Measurements from ENCODE around the gene MR1. TPM values are rescaled to one million over a fixed set of nuclear protein-coding genes. Genes with fewer than 3 reads are reported as not detected.
A peak's percentile ranks its signal among the peaks of the same experiment; 100 is the strongest.

MR1 gene
- total and polyA plus RNA-seq, 9 of the 15 experiments (the other 6 are each of a cell fraction or from before 2014, with no cell fraction given) = 9.7 to 21.7 (median 15.6) TPM

DNA sequence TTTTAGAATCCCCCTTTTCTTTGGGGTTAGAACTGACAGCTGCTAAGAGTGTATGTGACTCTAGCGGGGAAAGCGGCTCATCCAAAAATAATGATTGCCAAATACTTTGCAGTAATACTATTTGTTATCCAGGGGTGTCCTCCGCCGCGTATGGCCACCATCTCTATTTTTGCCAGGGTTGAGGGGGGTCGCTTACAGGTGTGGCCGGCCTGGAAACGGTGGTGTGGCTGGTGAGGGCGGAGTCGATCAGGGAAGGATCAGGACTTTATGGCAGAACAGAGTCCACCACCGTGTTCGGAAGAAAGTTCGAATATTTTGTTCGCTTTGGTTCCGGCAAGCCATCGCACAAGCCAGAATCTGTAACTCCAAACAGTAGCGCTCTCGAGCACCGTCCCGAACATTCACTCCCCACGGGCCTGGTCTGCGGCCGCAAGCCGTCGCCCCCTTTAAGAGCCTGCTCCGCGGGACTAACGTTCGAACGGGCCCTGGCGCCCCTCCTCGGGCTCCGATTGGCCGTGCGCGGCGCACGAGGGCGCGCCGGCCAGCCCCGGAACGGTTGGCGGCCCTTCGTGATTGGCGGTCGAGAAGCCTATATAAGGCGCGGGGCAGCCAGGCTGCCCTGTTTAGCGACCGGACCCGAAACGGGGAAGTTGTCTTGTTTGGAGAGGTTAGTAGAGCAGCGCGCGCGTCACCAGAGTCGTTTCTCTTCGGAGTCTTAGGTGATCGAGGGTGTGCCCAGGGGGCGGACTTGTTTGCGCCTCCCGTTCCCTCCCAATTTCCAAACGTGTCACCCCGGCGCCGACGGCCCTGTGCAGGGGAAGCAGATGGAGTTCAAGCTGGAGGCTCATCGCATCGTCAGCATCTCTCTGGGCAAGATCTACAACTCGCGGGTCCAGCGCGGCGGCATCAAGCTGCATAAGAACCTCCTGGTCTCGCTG is 54.6 kb downstream of the MR1 start, which contains the start of gene IER5 (continued):
- TF ChIP-seq, protein P1, sequence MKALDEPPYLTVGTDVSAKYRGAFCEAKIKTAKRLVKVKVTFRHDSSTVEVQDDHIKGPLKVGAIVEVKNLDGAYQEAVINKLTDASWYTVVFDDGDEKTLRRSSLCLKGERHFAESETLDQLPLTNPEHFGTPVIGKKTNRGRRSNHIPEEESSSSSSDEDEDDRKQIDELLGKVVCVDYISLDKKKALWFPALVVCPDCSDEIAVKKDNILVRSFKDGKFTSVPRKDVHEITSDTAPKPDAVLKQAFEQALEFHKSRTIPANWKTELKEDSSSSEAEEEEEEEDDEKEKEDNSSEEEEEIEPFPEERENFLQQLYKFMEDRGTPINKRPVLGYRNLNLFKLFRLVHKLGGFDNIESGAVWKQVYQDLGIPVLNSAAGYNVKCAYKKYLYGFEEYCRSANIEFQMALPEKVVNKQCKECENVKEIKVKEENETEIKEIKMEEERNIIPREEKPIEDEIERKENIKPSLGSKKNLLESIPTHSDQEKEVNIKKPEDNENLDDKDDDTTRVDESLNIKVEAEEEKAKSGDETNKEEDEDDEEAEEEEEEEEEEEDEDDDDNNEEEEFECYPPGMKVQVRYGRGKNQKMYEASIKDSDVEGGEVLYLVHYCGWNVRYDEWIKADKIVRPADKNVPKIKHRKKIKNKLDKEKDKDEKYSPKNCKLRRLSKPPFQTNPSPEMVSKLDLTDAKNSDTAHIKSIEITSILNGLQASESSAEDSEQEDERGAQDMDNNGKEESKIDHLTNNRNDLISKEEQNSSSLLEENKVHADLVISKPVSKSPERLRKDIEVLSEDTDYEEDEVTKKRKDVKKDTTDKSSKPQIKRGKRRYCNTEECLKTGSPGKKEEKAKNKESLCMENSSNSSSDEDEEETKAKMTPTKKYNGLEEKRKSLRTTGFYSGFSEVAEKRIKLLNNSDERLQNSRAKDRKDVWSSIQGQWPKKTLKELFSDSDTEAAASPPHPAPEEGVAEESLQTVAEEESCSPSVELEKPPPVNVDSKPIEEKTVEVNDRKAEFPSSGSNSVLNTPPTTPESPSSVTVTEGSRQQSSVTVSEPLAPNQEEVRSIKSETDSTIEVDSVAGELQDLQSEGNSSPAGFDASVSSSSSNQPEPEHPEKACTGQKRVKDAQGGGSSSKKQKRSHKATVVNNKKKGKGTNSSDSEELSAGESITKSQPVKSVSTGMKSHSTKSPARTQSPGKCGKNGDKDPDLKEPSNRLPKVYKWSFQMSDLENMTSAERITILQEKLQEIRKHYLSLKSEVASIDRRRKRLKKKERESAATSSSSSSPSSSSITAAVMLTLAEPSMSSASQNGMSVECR (CRISPR knock-in tag; IDR thresholded peaks at IDR 0.05) = peak; percentile 88
- peak; percentile 80 for TF ChIP-seq NFIC (IDR thresholded peaks at IDR 0.05)
- peak; percentile 85 for TF ChIP-seq SAP30 (IDR thresholded peaks at IDR 0.05; ENCODE audit: borderline replicate concordance, insufficient read depth, low read depth, low read length, poor library complexity, severe bottlenecking)
- no peak; the same call in 1 of the 2 replicates for TF ChIP-seq JUNB (CRISPR knock-in tag; conservative IDR thresholded peaks at IDR 0.05)
- no peak for TF ChIP-seq CREBBP (IDR thresholded peaks at IDR 0.05; ENCODE audit: low read depth, low read length)
- TF ChIP-seq, protein P2, sequence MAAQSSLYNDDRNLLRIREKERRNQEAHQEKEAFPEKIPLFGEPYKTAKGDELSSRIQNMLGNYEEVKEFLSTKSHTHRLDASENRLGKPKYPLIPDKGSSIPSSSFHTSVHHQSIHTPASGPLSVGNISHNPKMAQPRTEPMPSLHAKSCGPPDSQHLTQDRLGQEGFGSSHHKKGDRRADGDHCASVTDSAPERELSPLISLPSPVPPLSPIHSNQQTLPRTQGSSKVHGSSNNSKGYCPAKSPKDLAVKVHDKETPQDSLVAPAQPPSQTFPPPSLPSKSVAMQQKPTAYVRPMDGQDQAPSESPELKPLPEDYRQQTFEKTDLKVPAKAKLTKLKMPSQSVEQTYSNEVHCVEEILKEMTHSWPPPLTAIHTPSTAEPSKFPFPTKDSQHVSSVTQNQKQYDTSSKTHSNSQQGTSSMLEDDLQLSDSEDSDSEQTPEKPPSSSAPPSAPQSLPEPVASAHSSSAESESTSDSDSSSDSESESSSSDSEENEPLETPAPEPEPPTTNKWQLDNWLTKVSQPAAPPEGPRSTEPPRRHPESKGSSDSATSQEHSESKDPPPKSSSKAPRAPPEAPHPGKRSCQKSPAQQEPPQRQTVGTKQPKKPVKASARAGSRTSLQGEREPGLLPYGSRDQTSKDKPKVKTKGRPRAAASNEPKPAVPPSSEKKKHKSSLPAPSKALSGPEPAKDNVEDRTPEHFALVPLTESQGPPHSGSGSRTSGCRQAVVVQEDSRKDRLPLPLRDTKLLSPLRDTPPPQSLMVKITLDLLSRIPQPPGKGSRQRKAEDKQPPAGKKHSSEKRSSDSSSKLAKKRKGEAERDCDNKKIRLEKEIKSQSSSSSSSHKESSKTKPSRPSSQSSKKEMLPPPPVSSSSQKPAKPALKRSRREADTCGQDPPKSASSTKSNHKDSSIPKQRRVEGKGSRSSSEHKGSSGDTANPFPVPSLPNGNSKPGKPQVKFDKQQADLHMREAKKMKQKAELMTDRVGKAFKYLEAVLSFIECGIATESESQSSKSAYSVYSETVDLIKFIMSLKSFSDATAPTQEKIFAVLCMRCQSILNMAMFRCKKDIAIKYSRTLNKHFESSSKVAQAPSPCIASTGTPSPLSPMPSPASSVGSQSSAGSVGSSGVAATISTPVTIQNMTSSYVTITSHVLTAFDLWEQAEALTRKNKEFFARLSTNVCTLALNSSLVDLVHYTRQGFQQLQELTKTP (IDR thresholded peaks at IDR 0.05; ENCODE audit: low read depth in 1 of 2, partially characterized antibody in 2 of 2) = peak in 1 of 2 experiments; percentile 78
- peak; percentile 58; the same call in 1 of the 2 replicates for TF ChIP-seq RFX5 (IDR thresholded peaks at IDR 0.05; ENCODE audit: low read depth, low read length)
- TF ChIP-seq BRD4 (IDR thresholded peaks at IDR 0.05) = 0 out of 2 replicates have a peak, but pooled peaks have one; percentile 58
- TF ChIP-seq PYGO2 (tag; IDR thresholded peaks at IDR 0.05) = no peak
- peak; percentile 91 for TF ChIP-seq MYC (IDR thresholded peaks at IDR 0.05; ENCODE audit: low read depth, low read length)
- 0 out of 2 replicates have a peak, but pooled peaks have one; percentile 55 for TF ChIP-seq MYC (CRISPR knock-in tag; IDR thresholded peaks at IDR 0.05; ENCODE audit: borderline replicate concordance, low read depth)
- peak; percentile 83; the same call in 1 of the 2 replicates for TF ChIP-seq RUNX1 (IDR thresholded peaks at IDR 0.05; ENCODE audit: low read depth)
- TF ChIP-seq POLR2AphosphoS5 (IDR thresholded peaks at IDR 0.05; ENCODE audit: control insufficient read depth, insufficient read depth, low read depth, low read length) = peak; percentile 100
- TF ChIP-seq MAFG (tag; conservative IDR thresholded peaks at IDR 0.05) = no peak
- peak; percentile 77; the same call in 1 of the 2 replicates for TF ChIP-seq CBFB (CRISPR knock-in tag; IDR thresholded peaks at IDR 0.05)
- TF ChIP-seq RBFOX2 (IDR thresholded peaks at IDR 0.05; ENCODE audit: low read depth, low read length) = peak; percentile 100
- TF ChIP-seq MYBL2 (IDR thresholded peaks at IDR 0.05; ENCODE audit: low read depth) = peak; percentile 96
- TF ChIP-seq MYBL2 (CRISPR knock-in tag; IDR thresholded peaks at IDR 0.05; ENCODE audit: borderline replicate concordance) = no peak
